ENCODE results near the gene KIRREL2. TPM values are rescaled to one million over a fixed set of nuclear protein-coding genes. Genes with fewer than 3 reads are reported as not detected.
"Not testable (repeated sequence)": the region's sequence is repeated elsewhere in the genome, so short reads cannot be mapped to it uniquely, and the experiment has no call there.

Gene KIRREL2
- polyA plus RNA-seq, 3 donors, result not detected

DNA sequence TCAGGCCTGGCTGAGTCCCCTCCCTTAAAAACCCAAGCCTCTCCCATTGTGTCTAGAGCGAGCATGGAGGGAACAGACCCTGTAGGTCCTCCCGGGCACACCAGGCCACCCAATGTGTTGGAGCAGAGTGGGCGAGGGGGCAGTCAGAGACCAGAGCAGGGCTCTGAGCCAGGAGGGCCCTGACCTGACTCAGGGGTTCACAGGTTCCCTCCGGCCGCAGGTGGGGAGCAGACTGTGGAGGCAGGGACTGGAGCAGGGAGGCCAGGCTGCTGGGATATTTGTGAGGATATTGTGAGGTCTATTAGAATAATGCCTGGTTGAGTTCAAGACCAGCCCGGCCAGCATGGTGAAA, 52.9 kb downstream of the KIRREL2 start:
- intact Hi-C loops (cut with micrococcal nuclease), result loop anchor here in 1 of 2 donors (2.0 to 10.0 kb wide), 5 partner anchors 15 to 465 kb away; partner anchors contain the start of genes FFAR2, IGFLR1, LIN37 and OVOL3

DNA sequence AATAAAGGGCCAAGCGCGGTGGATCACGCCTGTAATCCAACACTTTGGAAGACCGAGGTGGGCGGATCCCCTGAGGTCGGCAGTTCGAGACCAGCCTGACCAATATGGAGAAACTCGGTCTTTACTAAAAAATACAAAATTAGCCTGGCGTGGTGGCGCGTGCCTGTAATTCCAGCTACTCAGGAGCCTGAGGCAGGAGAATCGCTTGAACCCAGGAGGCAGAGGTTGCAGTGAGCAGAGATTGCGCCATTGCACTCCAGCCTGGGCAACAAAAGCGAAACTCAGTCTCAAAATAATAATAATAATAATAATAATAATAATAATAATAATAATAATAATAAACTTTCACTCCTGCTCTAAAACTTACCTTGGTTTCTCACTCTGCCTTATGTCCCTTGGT, 53.6 kb downstream of the KIRREL2 start:
- H2AFZ ChIP-seq (ENCODE audit: insufficient read depth, low read depth, low read length, poor library complexity, severe bottlenecking); DNase-seq; H3K4me3 ChIP-seq (replicated peaks in 1 of 3; ENCODE audit: low read depth in 2 of 3, low read length in 3 of 3); H3K27me3 ChIP-seq (ENCODE audit: control insufficient read depth in 2 of 2, insufficient read depth in 2 of 2, low read length in 2 of 2); H4K20me1 ChIP-seq (ENCODE audit: insufficient read depth, low read length); H3K9ac ChIP-seq (ENCODE audit: insufficient read depth, low read length, poor library complexity, severe bottlenecking); H3K9me3 Mint-ChIP-seq; H3K4me3 Mint-ChIP-seq; H3K27me3 Mint-ChIP-seq (ENCODE audit: low read depth in 3 of 3); H3K9me3 ChIP-seq (replicated peaks in 1 of 2; ENCODE audit: control insufficient read depth in 1 of 2, insufficient read depth in 1 of 2, low read length in 2 of 2); H3K4me2 ChIP-seq (replicated peaks; ENCODE audit: extremely low read depth, low read length, poor library complexity, severe bottlenecking): not testable (repeated sequence)
- peaks cover 85 to 99% of the 10 kb centered on the region in 2 donors for H3K4me1 ChIP-seq (ENCODE audit: control insufficient read depth in 1 of 2, insufficient read depth in 2 of 2, low read length in 2 of 2)
- Mint-ChIP-seq H3K4me1 (peaks cover 70% of the 10 kb centered on the region), H3K27ac (peak overlapping the region; percentile 96 to 100 (median 100)), H3K36me3 (peaks cover 19 to 27% of the 10 kb centered on the region in 2 donors)
- intact Hi-C loops (cut with micrococcal nuclease), result loop anchor here in 1 of 2 donors (2.0 kb wide), 1 partner anchor 14 kb away; no protein-coding TSS in a partner anchor
- H3K36me3 ChIP-seq (replicated peaks in 1 of 2; ENCODE audit: control insufficient read depth in 1 of 2, insufficient read depth in 2 of 2, low read length in 2 of 2), result peaks cover 11 to 16% of the 10 kb centered on the region in 2 donors
- 96% methylated on average over 4 of the region's 14 CpGs for WGBS (ENCODE audit: insufficient coverage)
- peaks cover 38% of the 10 kb centered on the region for H3K79me2 ChIP-seq (ENCODE audit: insufficient read depth, low read length)
- H3K27ac ChIP-seq (ENCODE audit: low read depth in 1 of 2, low read length in 2 of 2), result peak overlapping the region; percentile 97 to 98

More for the DNA sequence above, 52.9 kb downstream of the KIRREL2 start:
- TF ChIP-seq, protein P1, sequence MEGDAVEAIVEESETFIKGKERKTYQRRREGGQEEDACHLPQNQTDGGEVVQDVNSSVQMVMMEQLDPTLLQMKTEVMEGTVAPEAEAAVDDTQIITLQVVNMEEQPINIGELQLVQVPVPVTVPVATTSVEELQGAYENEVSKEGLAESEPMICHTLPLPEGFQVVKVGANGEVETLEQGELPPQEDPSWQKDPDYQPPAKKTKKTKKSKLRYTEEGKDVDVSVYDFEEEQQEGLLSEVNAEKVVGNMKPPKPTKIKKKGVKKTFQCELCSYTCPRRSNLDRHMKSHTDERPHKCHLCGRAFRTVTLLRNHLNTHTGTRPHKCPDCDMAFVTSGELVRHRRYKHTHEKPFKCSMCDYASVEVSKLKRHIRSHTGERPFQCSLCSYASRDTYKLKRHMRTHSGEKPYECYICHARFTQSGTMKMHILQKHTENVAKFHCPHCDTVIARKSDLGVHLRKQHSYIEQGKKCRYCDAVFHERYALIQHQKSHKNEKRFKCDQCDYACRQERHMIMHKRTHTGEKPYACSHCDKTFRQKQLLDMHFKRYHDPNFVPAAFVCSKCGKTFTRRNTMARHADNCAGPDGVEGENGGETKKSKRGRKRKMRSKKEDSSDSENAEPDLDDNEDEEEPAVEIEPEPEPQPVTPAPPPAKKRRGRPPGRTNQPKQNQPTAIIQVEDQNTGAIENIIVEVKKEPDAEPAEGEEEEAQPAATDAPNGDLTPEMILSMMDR (IDR thresholded peaks at IDR 0.05), result no peak
- peak overlapping the region; percentile 100 for H3K4me2 ChIP-seq (replicated peaks; ENCODE audit: extremely low read depth, low read length, poor library complexity, severe bottlenecking)
- Mint-ChIP-seq H3K4me3 (peak overlapping the region; percentile 60 to 97), H3K4me1 (peaks cover 72% of the 10 kb centered on the region), H3K27me3 (ENCODE audit: low read depth in 3 of 3) (peaks cover 0 to 3% (median 0%) of the 10 kb centered on the region in 3 donors), H3K36me3 (peaks cover 26 to 34% of the 10 kb centered on the region in 2 donors), H3K27ac (peak overlapping the region; percentile 96 to 100 (median 100)), H3K9me3 (no peaks in the 10 kb centered on the region)
- H2AFZ ChIP-seq (ENCODE audit: insufficient read depth, low read depth, low read length, poor library complexity, severe bottlenecking), result no peak overlapping the region
- 37% methylated on average over 4 of the region's 6 CpGs for WGBS (ENCODE audit: insufficient coverage)
- H3K9ac ChIP-seq (ENCODE audit: insufficient read depth, low read length, poor library complexity, severe bottlenecking), result peak overlapping the region; percentile 60
- peaks cover 45% of the 10 kb centered on the region for H3K79me2 ChIP-seq (ENCODE audit: insufficient read depth, low read length)
- peaks cover 86 to 99% of the 10 kb centered on the region in 2 donors for H3K4me1 ChIP-seq (ENCODE audit: control insufficient read depth in 1 of 2, insufficient read depth in 2 of 2, low read length in 2 of 2)
- H3K36me3 ChIP-seq (replicated peaks in 1 of 2; ENCODE audit: control insufficient read depth in 1 of 2, insufficient read depth in 2 of 2, low read length in 2 of 2), result peaks cover 15 to 16% of the 10 kb centered on the region in 2 donors
- no peaks in the 10 kb centered on the region for H3K27me3 ChIP-seq (ENCODE audit: control insufficient read depth in 2 of 2, insufficient read depth in 2 of 2, low read length in 2 of 2)
- H4K20me1 ChIP-seq (ENCODE audit: insufficient read depth, low read length), result no peaks in the 10 kb centered on the region
- peak overlapping the region in 2 of 3 experiments; percentile 3 to 99 for H3K4me3 ChIP-seq (replicated peaks in 1 of 3; ENCODE audit: low read depth in 2 of 3, low read length in 3 of 3)
- DNase-seq, result no peak
- H3K9me3 ChIP-seq (replicated peaks in 1 of 2; ENCODE audit: control insufficient read depth in 1 of 2, insufficient read depth in 1 of 2, low read length in 2 of 2), result no peaks in the 10 kb centered on the region
- H3K27ac ChIP-seq (ENCODE audit: low read depth in 1 of 2, low read length in 2 of 2), result peak overlapping the region; percentile 97 to 98

Measured in CD14-positive monocyte (primary cell).